Measurements from ENCODE around the gene MTX2.

- no peak for TF ChIP-seq CTCF (IDR thresholded peaks at IDR 0.05)
- no peak for TF ChIP-seq POLR2A (IDR thresholded peaks at IDR 0.05)
These were observed 87.0 kb downstream of the MTX2 start for GRCh38 chr2:176356251-176356650.
